ENCODE results near the gene GPR158. TPM values are rescaled to one million over a fixed set of nuclear protein-coding genes. Genes with fewer than 3 reads are reported as not detected.

Gene GPR158
- total and polyA plus RNA-seq, 2 experiments from 2014 or later = not detected

- in situ Hi-C loops (cut with MboI) = no loop called here
- TF ChIP-seq EZH2 (IDR thresholded peaks at IDR 0.05; ENCODE audit: insufficient read depth, poor library complexity, severe bottlenecking) (no peak), EZH2phosphoT487 (IDR thresholded peaks at IDR 0.05; ENCODE audit: insufficient read depth, low read depth) (no peak)
Measured at GRCh38 chr10:25261558-25261957, 86.8 kb downstream of the GPR158 start.

DNA sequence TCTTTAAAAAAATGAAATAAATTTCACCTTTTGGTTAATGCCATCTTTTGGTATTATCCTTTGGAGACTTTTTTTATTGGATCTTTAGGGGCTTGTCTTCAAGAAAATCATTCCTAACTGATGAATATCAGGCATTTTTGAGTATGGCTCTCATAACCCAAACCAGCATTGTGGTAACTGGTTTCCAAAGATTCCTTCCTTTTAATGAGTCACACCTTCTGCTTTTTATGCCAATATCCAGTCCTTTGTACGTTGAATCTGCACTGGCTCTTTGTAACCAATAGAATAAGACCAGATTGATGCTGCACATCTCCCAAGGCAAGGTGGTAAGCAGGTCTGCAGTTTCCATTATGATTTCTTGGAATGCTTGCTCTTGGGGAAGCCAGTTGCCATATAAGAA lies 89.1 kb downstream of the GPR158 start:
- Histone ChIP-seq H3K27me3 (replicated peaks; ENCODE audit: insufficient read depth) (no peaks in the 10 kb centered on the region), H3K79me2 (ENCODE audit: insufficient read depth) (no peaks in the 10 kb centered on the region), H3F3A (ENCODE audit: insufficient read depth) (no peaks in the 10 kb centered on the region), H4K20me1 (ENCODE audit: insufficient read depth) (no peaks in the 10 kb centered on the region), H3K4me1 (ENCODE audit: insufficient read depth) (no peaks in the 10 kb centered on the region), H3K4me3 (no peak overlapping the region), H3K27ac (no peak overlapping the region), H3K9me3 (ENCODE audit: low read depth) (no peaks in the 10 kb centered on the region), H3K36me3 (ENCODE audit: low read depth) (no peaks in the 10 kb centered on the region), H2AFZ (no peak overlapping the region), H3K9me2 (ENCODE audit: insufficient read depth) (no peaks in the 10 kb centered on the region), H3K9ac (no peak overlapping the region), H3K4me2 (ENCODE audit: unreplicated experiment) (no peak overlapping the region)
- no peak for DNase-seq
- in situ Hi-C loops (cut with MboI) = no loop called here
- 0% methylated on average over 1 of the region's 1 CpG for WGBS, 2 experiments (ENCODE audit: low coverage in 1 of 2, low lambda C conversion rate in 2 of 2, missing lambda C conversion rate in 2 of 2)
- TF ChIP-seq EZH2 (IDR thresholded peaks at IDR 0.05; ENCODE audit: insufficient read depth, poor library complexity, severe bottlenecking) (no peak), EZH2phosphoT487 (IDR thresholded peaks at IDR 0.05; ENCODE audit: insufficient read depth, low read depth) (no peak)

More at GRCh38 chr10:25261558-25261957, 86.8 kb downstream of the GPR158 start:
- Histone ChIP-seq H3K79me2 (ENCODE audit: insufficient read depth) (no peaks in the 10 kb centered on the region), H3K27me3 (replicated peaks; ENCODE audit: insufficient read depth) (no peaks in the 10 kb centered on the region), H3K36me3 (ENCODE audit: low read depth) (no peaks in the 10 kb centered on the region), H3K4me3 (no peak overlapping the region), H3K27ac (no peak overlapping the region), H3K9me3 (ENCODE audit: low read depth) (no peaks in the 10 kb centered on the region), H3K9me2 (ENCODE audit: insufficient read depth) (no peaks in the 10 kb centered on the region), H3K4me2 (ENCODE audit: unreplicated experiment) (no peak overlapping the region), H3K9ac (no peak overlapping the region), H2AFZ (no peak overlapping the region), H4K20me1 (ENCODE audit: insufficient read depth) (no peaks in the 10 kb centered on the region), H3K4me1 (ENCODE audit: insufficient read depth) (no peaks in the 10 kb centered on the region), H3F3A (ENCODE audit: insufficient read depth) (no peaks in the 10 kb centered on the region)
- 25 to 26% methylated on average over 5 of the region's 5 CpGs for WGBS, 2 experiments (ENCODE audit: low coverage in 1 of 2, low lambda C conversion rate in 2 of 2, missing lambda C conversion rate in 2 of 2)
- no peak for DNase-seq

GRCh38 chr10:25278180-25278579 lies 103.4 kb downstream of the GPR158 start:
- no peaks in the 10 kb centered on the region for H3K4me1 ChIP-seq (ENCODE audit: insufficient read depth)
- H3K79me2 ChIP-seq (ENCODE audit: insufficient read depth) = no peaks in the 10 kb centered on the region
- no peaks in the 10 kb centered on the region for H3K36me3 ChIP-seq (ENCODE audit: low read depth)
- peaks cover 7% of the 10 kb centered on the region for H3K9me3 ChIP-seq (ENCODE audit: low read depth)
- H2AFZ ChIP-seq = no peak overlapping the region
- WGBS, 2 experiments (ENCODE audit: low coverage in 1 of 2, low lambda C conversion rate in 2 of 2, missing lambda C conversion rate in 2 of 2) = 48 to 50% methylated on average over 1 of the region's 1 CpG
- H3K9ac ChIP-seq = no peak overlapping the region
- no peak for DNase-seq
- H3K27ac ChIP-seq = no peak overlapping the region
- no peak overlapping the region for H3K4me2 ChIP-seq (ENCODE audit: unreplicated experiment)
- H4K20me1 ChIP-seq (ENCODE audit: insufficient read depth) = no peaks in the 10 kb centered on the region
- no peak overlapping the region for H3K4me3 ChIP-seq
- no peak for TF ChIP-seq EZH2phosphoT487 (IDR thresholded peaks at IDR 0.05; ENCODE audit: insufficient read depth, low read depth)
- TF ChIP-seq EZH2 (IDR thresholded peaks at IDR 0.05; ENCODE audit: insufficient read depth, poor library complexity, severe bottlenecking) = no peak
- H3K27me3 ChIP-seq (replicated peaks; ENCODE audit: insufficient read depth) = no peaks in the 10 kb centered on the region
- no peaks in the 10 kb centered on the region for H3K9me2 ChIP-seq (ENCODE audit: insufficient read depth)
- in situ Hi-C loops (cut with MboI) = no loop called here
- no peaks in the 10 kb centered on the region for H3F3A ChIP-seq (ENCODE audit: insufficient read depth)

GRCh38 chr10:25280076-25280475 lies 105.3 kb downstream of the GPR158 start:
- Histone ChIP-seq H3K4me1 (ENCODE audit: insufficient read depth) (no peaks in the 10 kb centered on the region), H3K79me2 (ENCODE audit: insufficient read depth) (no peaks in the 10 kb centered on the region), H3K27ac (no peak overlapping the region), H4K20me1 (ENCODE audit: insufficient read depth) (no peaks in the 10 kb centered on the region), H2AFZ (no peak overlapping the region), H3K9ac (no peak overlapping the region), H3K9me2 (ENCODE audit: insufficient read depth) (no peaks in the 10 kb centered on the region), H3K4me3 (no peak overlapping the region), H3K36me3 (ENCODE audit: low read depth) (no peaks in the 10 kb centered on the region), H3K27me3 (replicated peaks; ENCODE audit: insufficient read depth) (no peaks in the 10 kb centered on the region), H3F3A (ENCODE audit: insufficient read depth) (no peaks in the 10 kb centered on the region), H3K4me2 (ENCODE audit: unreplicated experiment) (no peak overlapping the region), H3K9me3 (ENCODE audit: low read depth) (peaks cover 7% of the 10 kb centered on the region)
- 34 to 38% methylated on average over 1 of the region's 1 CpG for WGBS, 2 experiments (ENCODE audit: low coverage in 1 of 2, low lambda C conversion rate in 2 of 2, missing lambda C conversion rate in 2 of 2)
- TF ChIP-seq EZH2 (IDR thresholded peaks at IDR 0.05; ENCODE audit: insufficient read depth, poor library complexity, severe bottlenecking) (no peak), EZH2phosphoT487 (IDR thresholded peaks at IDR 0.05; ENCODE audit: insufficient read depth, low read depth) (no peak)
- DNase-seq = no peak
- in situ Hi-C loops (cut with MboI) = no loop called here

GRCh38 chr10:25280573-25280972 lies 105.8 kb downstream of the GPR158 start:
- no peak overlapping the region for H2AFZ ChIP-seq
- H3K9ac ChIP-seq = no peak overlapping the region
- in situ Hi-C loops (cut with MboI) = no loop called here
- H3K4me2 ChIP-seq (ENCODE audit: unreplicated experiment) = no peak overlapping the region
- H3K4me3 ChIP-seq = no peak overlapping the region
- H3K27ac ChIP-seq = no peak overlapping the region
- H3K27me3 ChIP-seq (replicated peaks; ENCODE audit: insufficient read depth) = no peaks in the 10 kb centered on the region
- no peaks in the 10 kb centered on the region for H3K36me3 ChIP-seq (ENCODE audit: low read depth)
- H3K79me2 ChIP-seq (ENCODE audit: insufficient read depth) = no peaks in the 10 kb centered on the region
- peaks cover 7% of the 10 kb centered on the region for H3K9me3 ChIP-seq (ENCODE audit: low read depth)
- DNase-seq = no peak
- H3K9me2 ChIP-seq (ENCODE audit: insufficient read depth) = no peaks in the 10 kb centered on the region
- no peaks in the 10 kb centered on the region for H3K4me1 ChIP-seq (ENCODE audit: insufficient read depth)
- 49 to 57% methylated on average over 7 of the region's 7 CpGs for WGBS, 2 experiments (ENCODE audit: low coverage in 1 of 2, low lambda C conversion rate in 2 of 2, missing lambda C conversion rate in 2 of 2)
- H3F3A ChIP-seq (ENCODE audit: insufficient read depth) = no peaks in the 10 kb centered on the region
- TF ChIP-seq EZH2 (IDR thresholded peaks at IDR 0.05; ENCODE audit: insufficient read depth, poor library complexity, severe bottlenecking) = no peak
- no peak for TF ChIP-seq EZH2phosphoT487 (IDR thresholded peaks at IDR 0.05; ENCODE audit: insufficient read depth, low read depth)
- no peaks in the 10 kb centered on the region for H4K20me1 ChIP-seq (ENCODE audit: insufficient read depth)

All from GM23248 (cell line).